Uterus (tissue), 4 donors: ENCODE results near the gene PKDREJ. TPM values are rescaled to one million over a fixed set of nuclear protein-coding genes. Genes with fewer than 3 reads are reported as not detected.

Source experiments
- DNase-seq, 2 donors: peaks; one replicate each; pipeline ENCODE4 v3.0.0-alpha.2; 2019 to 2020
- H3K27ac ChIP-seq, 2 donors: fragments of 200-600 bp; sonication (generic); 1 replicate in 1 of 2; 2 replicates in 1 of 2; pipeline ENCODE4 v1.5.1; 2016 to 2018
- H3K27me3 ChIP-seq, 2 donors: fragments of 200-600 bp; sonication (generic); one replicate each; pipeline ENCODE4 v1.5.1; 2018 to 2019; ENCODE audit warnings: control low read depth in 1 of 2
- H3K36me3 ChIP-seq, 2 donors: fragments of 200-600 bp; sonication (generic); one replicate each; pipeline ENCODE4 v1.5.1; 2019; ENCODE audit warnings: control low read depth in 1 of 2
- H3K4me1 ChIP-seq, 2 donors: fragments of 200-600 bp; sonication (generic); one replicate each; pipeline ENCODE4 v1.5.1; 2018 to 2019; ENCODE audit warnings: control low read depth in 1 of 2
- H3K4me3 ChIP-seq, 2 donors: fragments of 200-600 bp; sonication (generic); 1 replicate in 1 of 2; 2 replicates in 1 of 2; pipeline ENCODE4 v1.5.1; 2018 to 2019; ENCODE audit warnings: mild to moderate bottlenecking in 1 of 2
- H3K9me3 ChIP-seq, 2 donors: fragments of 200-600 bp; sonication (generic); one replicate each; pipeline ENCODE4 v1.5.1; 2019; ENCODE audit warnings: control low read depth in 1 of 2
- POLR2A ChIP-seq, 2 donors: fragments of 450-650 bp; IDR thresholded peaks; one replicate each; pipeline ENCODE4 v1.6.1; 2016; ENCODE audit warnings: antibody characterized with exemption in 2 of 2, mild to moderate bottlenecking in 1 of 2, moderate library complexity in 1 of 2
- intact Hi-C: fragments of 100-400 bp; cut with DNase I; formaldehyde crosslinking; loops from one replicate; pipeline ENCODE4 v1.15.1; 2023; ENCODE audit warnings: low total_unique reads
- total RNA-seq, 4 donors: library from RNA; depleted of rRNA in 3 of 4; stranded (reverse); fragments of >200 nt in 3 of 4; gene quantifications; one replicate each; pipeline versions ENCODE4 v1.1.0 to v1.2.4, GENCODE V29; 2014 to 2023
- TF ChIP-seq, protein P1 (sequence below), 4 experiments: fragments of 200-600 bp in 2 of 4; fragments of 450-650 bp in 2 of 4; sonication (generic) in 2 of 4; IDR thresholded peaks; one replicate each; pipeline ENCODE4 v1.5.1; 2016 to 2019; ENCODE audit warnings: antibody characterized with exemption in 4 of 4, mild to moderate bottlenecking in 2 of 4, moderate library complexity in 1 of 4
- donor health status: DM: yes; HTN: yes; CAD: no.

Gene PKDREJ
- total RNA-seq, 4 donors from 2014 or later = 0.06 to 0.14 TPM; not detected in 2

DNA sequence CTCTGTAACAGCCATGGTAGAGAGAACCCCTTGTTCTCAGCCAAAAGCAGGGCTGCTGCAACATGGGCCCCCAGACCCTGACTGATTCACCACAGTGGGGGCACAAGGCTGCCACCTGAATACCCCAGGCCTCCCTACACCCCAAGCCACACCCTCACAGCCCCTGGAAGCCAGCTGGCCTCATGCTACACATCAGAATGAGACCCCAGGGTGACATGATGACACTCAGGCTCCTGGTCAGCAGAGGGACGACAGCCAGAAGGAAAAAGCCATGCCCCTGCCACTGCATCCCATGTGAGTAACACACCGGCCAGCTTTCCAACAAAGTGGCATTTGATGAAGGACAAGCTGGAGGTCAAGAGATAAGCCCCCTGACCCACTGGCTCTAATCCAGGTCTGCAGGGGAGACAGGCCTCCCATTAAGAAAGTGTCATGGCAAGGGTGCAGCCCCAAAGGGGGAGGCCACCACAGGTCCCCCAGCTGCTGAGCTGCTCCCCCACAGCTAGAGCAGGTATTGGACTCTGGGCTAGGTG, 15.6 kb downstream of the PKDREJ start:
- intact Hi-C loops = loop anchor here (10.0 kb wide), 1 partner anchor 113 kb away; no protein-coding TSS in a partner anchor
- no peaks in the 10 kb centered on the region for H3K9me3 ChIP-seq
- H3K27ac ChIP-seq = no peak overlapping the region
- TF ChIP-seq POLR2A (IDR thresholded peaks at IDR 0.05) = no peak
- TF ChIP-seq, protein P1, sequence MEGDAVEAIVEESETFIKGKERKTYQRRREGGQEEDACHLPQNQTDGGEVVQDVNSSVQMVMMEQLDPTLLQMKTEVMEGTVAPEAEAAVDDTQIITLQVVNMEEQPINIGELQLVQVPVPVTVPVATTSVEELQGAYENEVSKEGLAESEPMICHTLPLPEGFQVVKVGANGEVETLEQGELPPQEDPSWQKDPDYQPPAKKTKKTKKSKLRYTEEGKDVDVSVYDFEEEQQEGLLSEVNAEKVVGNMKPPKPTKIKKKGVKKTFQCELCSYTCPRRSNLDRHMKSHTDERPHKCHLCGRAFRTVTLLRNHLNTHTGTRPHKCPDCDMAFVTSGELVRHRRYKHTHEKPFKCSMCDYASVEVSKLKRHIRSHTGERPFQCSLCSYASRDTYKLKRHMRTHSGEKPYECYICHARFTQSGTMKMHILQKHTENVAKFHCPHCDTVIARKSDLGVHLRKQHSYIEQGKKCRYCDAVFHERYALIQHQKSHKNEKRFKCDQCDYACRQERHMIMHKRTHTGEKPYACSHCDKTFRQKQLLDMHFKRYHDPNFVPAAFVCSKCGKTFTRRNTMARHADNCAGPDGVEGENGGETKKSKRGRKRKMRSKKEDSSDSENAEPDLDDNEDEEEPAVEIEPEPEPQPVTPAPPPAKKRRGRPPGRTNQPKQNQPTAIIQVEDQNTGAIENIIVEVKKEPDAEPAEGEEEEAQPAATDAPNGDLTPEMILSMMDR (IDR thresholded peaks at IDR 0.05) = no peak
- no peak for DNase-seq
- peaks cover 0 to 6% of the 10 kb centered on the region in 2 donors for H3K4me1 ChIP-seq
- no peak overlapping the region for H3K4me3 ChIP-seq
- no peaks in the 10 kb centered on the region for H3K27me3 ChIP-seq
- H3K36me3 ChIP-seq = no peaks in the 10 kb centered on the region

DNA sequence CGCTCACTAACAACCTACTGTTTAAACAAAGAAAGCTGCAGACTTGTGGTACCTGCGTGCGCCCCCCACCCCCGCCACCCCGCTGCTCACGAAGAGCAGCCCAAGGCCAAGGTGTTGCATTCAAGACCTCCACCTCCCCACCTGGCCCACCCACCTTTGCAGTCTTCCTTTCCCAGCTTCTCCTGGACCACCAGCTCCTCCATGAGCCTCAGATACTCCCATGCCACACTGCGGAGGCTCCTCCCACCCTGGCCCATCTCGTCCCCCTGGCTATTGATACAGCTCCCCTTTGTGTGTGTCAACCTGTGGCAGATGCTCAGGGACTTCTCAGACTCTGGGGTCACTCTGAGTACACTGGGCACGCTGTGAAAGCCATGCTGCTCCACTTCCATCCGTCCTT, 17.0 kb downstream of the PKDREJ start:
- no peak for TF ChIP-seq POLR2A (IDR thresholded peaks at IDR 0.05)
- TF ChIP-seq, protein P1 (IDR thresholded peaks at IDR 0.05) = no peak
- Histone ChIP-seq H3K4me1 (peaks cover 0 to 5% of the 10 kb centered on the region in 2 donors), H3K36me3 (no peaks in the 10 kb centered on the region), H3K4me3 (no peak overlapping the region), H3K27me3 (no peaks in the 10 kb centered on the region), H3K27ac (no peak overlapping the region), H3K9me3 (no peaks in the 10 kb centered on the region)
- no peak for DNase-seq
- intact Hi-C loops = loop anchor here (10.0 kb wide), 1 partner anchor 111 kb away; no protein-coding TSS in a partner anchor

DNA sequence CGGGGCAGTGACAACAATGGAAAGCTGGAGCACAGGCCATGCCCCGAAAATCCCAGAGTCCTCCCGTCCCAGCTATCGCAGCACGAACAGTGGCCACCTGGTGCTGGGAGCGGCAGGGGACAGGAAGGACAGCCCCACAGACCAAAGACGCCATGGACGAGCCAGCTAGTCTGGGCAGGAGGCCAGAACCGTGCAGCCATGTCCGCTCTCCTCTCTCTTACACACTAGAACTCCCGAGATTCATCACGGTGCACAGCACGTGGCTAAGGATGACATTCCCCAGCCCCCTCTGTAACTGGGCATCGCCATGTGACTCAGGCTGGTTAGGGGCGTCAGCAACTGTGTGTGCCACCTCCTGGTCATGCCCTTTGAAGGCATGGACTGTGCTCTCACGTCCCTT, 17.6 kb downstream of the PKDREJ start:
- intact Hi-C loops = loop anchor here (10.0 kb wide), 1 partner anchor 111 kb away; no protein-coding TSS in a partner anchor
- H3K27ac ChIP-seq = no peak overlapping the region
- H3K4me3 ChIP-seq = no peak overlapping the region
- no peaks in the 10 kb centered on the region for H3K4me1 ChIP-seq
- TF ChIP-seq POLR2A (IDR thresholded peaks at IDR 0.05) = no peak
- TF ChIP-seq, protein P1 (IDR thresholded peaks at IDR 0.05) = no peak
- H3K36me3 ChIP-seq = no peaks in the 10 kb centered on the region
- no peak for DNase-seq
- no peaks in the 10 kb centered on the region for H3K27me3 ChIP-seq
- no peaks in the 10 kb centered on the region for H3K9me3 ChIP-seq

DNA sequence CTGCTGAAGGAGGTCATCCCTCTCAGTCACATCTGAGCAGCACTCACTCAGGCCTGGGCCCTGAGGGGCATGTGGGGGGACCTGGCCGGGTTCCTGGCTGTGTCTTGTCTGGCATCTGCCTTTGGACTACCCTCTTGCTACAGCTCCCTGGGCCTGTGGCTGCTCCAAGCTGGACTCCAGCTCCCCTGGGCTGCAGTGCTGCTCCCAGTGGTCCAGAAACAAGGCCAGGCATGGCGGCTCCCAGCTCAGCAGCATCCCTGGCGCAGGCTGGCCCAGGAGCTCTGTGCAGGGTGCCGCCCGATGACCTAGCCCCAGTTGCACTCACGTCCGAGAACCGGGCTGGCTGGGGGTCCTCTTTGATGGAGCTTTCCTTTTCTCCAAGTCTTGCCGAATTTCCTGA, 18.4 kb downstream of the PKDREJ start:
- intact Hi-C loops = loop anchor here (10.0 kb wide), 1 partner anchor 110 kb away; no protein-coding TSS in a partner anchor
- TF ChIP-seq, protein P1 (IDR thresholded peaks at IDR 0.05) = no peak
- no peak for TF ChIP-seq POLR2A (IDR thresholded peaks at IDR 0.05)

DNA sequence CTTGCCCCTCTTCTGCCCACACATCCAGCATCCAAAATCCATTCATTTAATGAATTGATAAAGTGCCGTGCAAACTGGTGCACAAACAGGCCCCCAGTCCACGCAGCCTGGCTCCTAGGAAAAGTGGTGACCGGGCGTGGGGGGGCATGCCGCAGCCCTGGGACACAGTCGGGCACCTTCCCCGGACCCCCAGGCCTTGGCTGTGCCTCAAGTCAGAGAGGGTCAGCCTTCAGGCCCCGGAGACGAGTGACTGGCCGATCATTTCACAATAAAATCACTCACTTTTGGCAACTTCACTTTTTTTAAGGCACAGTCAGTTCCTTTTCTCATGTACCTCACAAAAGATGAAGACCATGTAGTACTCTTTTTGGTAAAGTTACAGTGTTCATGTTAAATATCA, 21.1 kb downstream of the PKDREJ start:
- no peaks in the 10 kb centered on the region for H3K27me3 ChIP-seq
- H3K9me3 ChIP-seq = no peaks in the 10 kb centered on the region
- H3K36me3 ChIP-seq = no peaks in the 10 kb centered on the region
- no peak overlapping the region for H3K27ac ChIP-seq
- intact Hi-C loops = loop anchor here (10.0 kb wide), 1 partner anchor 107 kb away; no protein-coding TSS in a partner anchor
- no peak for TF ChIP-seq POLR2A (IDR thresholded peaks at IDR 0.05)
- TF ChIP-seq, protein P1 (IDR thresholded peaks at IDR 0.05) = no peak
- H3K4me1 ChIP-seq = no peaks in the 10 kb centered on the region
- no peak for DNase-seq
- no peak overlapping the region for H3K4me3 ChIP-seq

More for the DNA sequence above, 18.4 kb downstream of the PKDREJ start:
- no peaks in the 10 kb centered on the region for H3K4me1 ChIP-seq
- no peaks in the 10 kb centered on the region for H3K27me3 ChIP-seq
- no peaks in the 10 kb centered on the region for H3K36me3 ChIP-seq
- H3K9me3 ChIP-seq = no peaks in the 10 kb centered on the region
- no peak overlapping the region for H3K27ac ChIP-seq
- no peak overlapping the region for H3K4me3 ChIP-seq
- no peak for DNase-seq
